Endothelial cell of umbilical vein (primary cell): ENCODE measurements around the gene MGLL. TPM values are rescaled to one million over a fixed set of nuclear protein-coding genes. Genes with fewer than 3 reads are reported as not detected.

ENCODE experiments used
- BruUV-seq: library from RNA; stranded (reverse); fragments of 400-500 nt; replicated peaks from 2 replicates; lab custom pipeline; 2021; lab: Mats Ljungman, UMichigan
- CTCF ChIA-PET: fragments of 300-600, 350-600 bp; sonication (Branson Sonifier 250); formaldehyde crosslinking; loops from one replicate; lab custom pipeline; 2021; ENCODE audit warnings: antibody characterized with exemption, inconsistent platforms; lab: Charles Lee
- POLR2A ChIA-PET: fragments of 300-600, 350-600 bp; sonication (Branson Sonifier 250); formaldehyde crosslinking; loops from one replicate; lab custom pipeline; 2021; ENCODE audit warnings: antibody characterized with exemption, inconsistent platforms; lab: Charles Lee
- DNase-seq: peaks from one replicate; pipeline ENCODE4 v3.0.0-alpha.2; 2011; ENCODE audit warnings: low read depth, low spot score
- FAIRE-seq: peaks from 2 replicates; lab custom pipeline; 2011; peaks lifted over from hg19 to GRCh38; lab: Jason Lieb, UNC
- H2AFZ ChIP-seq: 2 replicates; pipeline ENCODE4 v1.6.0; 2012; ENCODE audit warnings: low read depth, low read length, control low read depth, inconsistent platforms
- H3K27ac ChIP-seq: 2 replicates; pipeline ENCODE4 v1.5.1; 2011; ENCODE audit warnings: low read depth, mild to moderate bottlenecking, control low read depth, low read length, moderate library complexity; ENCODE audit not compliant: insufficient read depth
- H3K27me3 ChIP-seq, 2 experiments: 2 replicates each; pipeline versions ENCODE4 v1.6.0 to v1.6.1; 2011; ENCODE audit warnings: low read length in 2 of 2, mixed read lengths in 1 of 2; ENCODE audit not compliant: control insufficient read depth in 2 of 2, insufficient read depth in 2 of 2
- H3K36me3 ChIP-seq, 2 experiments: 2 replicates in 1 of 2; 3 replicates in 1 of 2; pipeline ENCODE4 v1.5.1; 2011; ENCODE audit warnings: low read length in 2 of 2, mild to moderate bottlenecking in 1 of 2, moderate library complexity in 1 of 2; ENCODE audit not compliant: control insufficient read depth in 2 of 2, insufficient read depth in 2 of 2; ENCODE audit errors: extremely low read depth in 1 of 2
- H3K4me1 ChIP-seq: 3 replicates; pipeline ENCODE4 v1.5.1; 2011; ENCODE audit warnings: mild to moderate bottlenecking, low read length; ENCODE audit not compliant: control insufficient read depth, insufficient read depth; ENCODE audit errors: extremely low read depth
- H3K4me2 ChIP-seq: 2 replicates; pipeline ENCODE4 v1.6.1; 2011; ENCODE audit warnings: low read length, control low read depth, mixed read lengths; ENCODE audit not compliant: insufficient read depth
- H3K4me3 ChIP-seq, 3 experiments: fragments of 200-600 bp in 1 of 3; sonication (generic), shearing (Covaris generic) in 1 of 3; replicated peaks in 1 of 3; 2 replicates each; pipeline ENCODE4 v1.5.1; 2011 to 2016; ENCODE audit warnings: control low read depth in 3 of 3, low read length in 3 of 3, mild to moderate bottlenecking in 2 of 3, inconsistent platforms in 1 of 3, low read depth in 1 of 3, moderate library complexity in 1 of 3; ENCODE audit not compliant: insufficient read depth in 1 of 3
- H3K79me2 ChIP-seq: 2 replicates; pipeline ENCODE4 v1.6.0; 2012; ENCODE audit warnings: low read length, inconsistent platforms; ENCODE audit not compliant: control insufficient read depth, insufficient read depth
- H3K9ac ChIP-seq: replicated peaks from 2 replicates; pipeline ENCODE3; 2011; ENCODE audit warnings: low read length, control low read depth; ENCODE audit not compliant: insufficient read depth; ENCODE audit errors: extremely low read depth
- H3K9me1 ChIP-seq: replicated peaks from 3 replicates; pipeline ENCODE4 v1.6.0; 2011; ENCODE audit warnings: mild to moderate bottlenecking, low read length; ENCODE audit not compliant: control insufficient read depth, insufficient read depth; ENCODE audit errors: extremely low read depth
- H3K9me3 ChIP-seq: replicated peaks from 2 replicates; pipeline ENCODE4 v1.5.1; 2012; ENCODE audit warnings: low read length, inconsistent platforms; ENCODE audit not compliant: control insufficient read depth, insufficient read depth
- H4K20me1 ChIP-seq: replicated peaks from 2 replicates; pipeline ENCODE3; 2011; ENCODE audit warnings: mild to moderate bottlenecking, low read length; ENCODE audit not compliant: control insufficient read depth, insufficient read depth; ENCODE audit errors: extremely low read depth
- EZH2 ChIP-seq: IDR thresholded peaks from 2 replicates; pipeline ENCODE4 v1.6.1; 2012; ENCODE audit warnings: borderline replicate concordance, low read depth, mild to moderate bottlenecking, moderate library complexity, low read length, inconsistent platforms; ENCODE audit not compliant: severe bottlenecking
- FOS ChIP-seq: IDR thresholded peaks from 2 replicates; pipeline ENCODE4 v1.6.1; 2011; ENCODE audit warnings: mild to moderate bottlenecking, low read length, moderate library complexity, borderline replicate concordance; ENCODE audit not compliant: insufficient read depth
- GATA2 ChIP-seq: IDR thresholded peaks from 2 replicates; pipeline ENCODE4 v1.7.0; 2011; ENCODE audit warnings: low read depth, mild to moderate bottlenecking, moderate library complexity, mixed read lengths, low read length; ENCODE audit not compliant: insufficient read length, insufficient read depth
- JUN ChIP-seq: IDR thresholded peaks from 2 replicates; pipeline ENCODE4 v1.6.1; 2011; ENCODE audit warnings: borderline replicate concordance, low read depth; ENCODE audit not compliant: insufficient read length, insufficient read depth
- MYC ChIP-seq: IDR thresholded peaks from one replicate; pipeline ENCODE4 v1.6.1; 2011; ENCODE audit warnings: mild to moderate bottlenecking, low read depth, low read length
- POLR2A ChIP-seq: IDR thresholded peaks from 2 replicates; pipeline ENCODE4 v1.6.1; 2012; ENCODE audit warnings: low read depth, mild to moderate bottlenecking, control low read depth, low read length
- POLR2AphosphoS5 ChIP-seq: IDR thresholded peaks from 2 replicates; pipeline ENCODE4 v1.6.1; 2012; ENCODE audit warnings: low read depth, mild to moderate bottlenecking, control low read depth, low read length, moderate library complexity; ENCODE audit not compliant: insufficient read depth
- dilution Hi-C: fragments of 300-500 bp; cut with MboI; formaldehyde crosslinking; loops from one replicate; pipeline ENCODE4 v1.15.0; 2019; ENCODE audit warnings: low sequenced_read_pairs; ENCODE audit not compliant: extremely low pct_ligation_motif_present
- intact Hi-C: fragments of 100-400 bp; cut with micrococcal nuclease; formaldehyde crosslinking; loops from one replicate; pipeline ENCODE4 v1.10.0; 2022
- polyA plus RNA-seq, 4 experiments: library from polyadenylated mRNA; depleted of rRNA in 3 of 4; stranded (reverse) in 3 of 4; unstranded in 1 of 4; fragments of >200 nt; gene quantifications; 2 replicates each; pipeline versions ENCODE4 v1.2.1 to v1.2.3, GENCODE V29; 2011 to 2012; ENCODE audit warnings: missing spikeins in 1 of 4
- total RNA-seq: library from RNA; stranded (reverse); gene quantifications from 2 replicates; pipeline ENCODE4 v1.2.3, GENCODE V29; 2021
- TF ChIP-seq, protein P1 (sequence below): IDR thresholded peaks from 2 replicates; pipeline ENCODE4 v1.6.1; 2011; ENCODE audit not compliant: insufficient read depth, insufficient read length
- TF ChIP-seq, protein P2 (sequence below), 2 donors: IDR thresholded peaks; 1 replicate in 1 of 2; 2 replicates in 1 of 2; pipeline ENCODE4 v1.5.1; 2011; ENCODE audit warnings: low read length in 2 of 2, mild to moderate bottlenecking in 2 of 2, moderate library complexity in 2 of 2, control low read depth in 1 of 2, inconsistent platforms in 1 of 2, low read depth in 1 of 2; ENCODE audit not compliant: insufficient read depth in 1 of 2; ENCODE audit errors: extremely low read depth in 1 of 2

MGLL gene
- total and polyA plus RNA-seq, 2 donors (not counting 3 experiments of a cell fraction or from before 2014, with no cell fraction given): 30.7 to 60.2 TPM

DNA sequence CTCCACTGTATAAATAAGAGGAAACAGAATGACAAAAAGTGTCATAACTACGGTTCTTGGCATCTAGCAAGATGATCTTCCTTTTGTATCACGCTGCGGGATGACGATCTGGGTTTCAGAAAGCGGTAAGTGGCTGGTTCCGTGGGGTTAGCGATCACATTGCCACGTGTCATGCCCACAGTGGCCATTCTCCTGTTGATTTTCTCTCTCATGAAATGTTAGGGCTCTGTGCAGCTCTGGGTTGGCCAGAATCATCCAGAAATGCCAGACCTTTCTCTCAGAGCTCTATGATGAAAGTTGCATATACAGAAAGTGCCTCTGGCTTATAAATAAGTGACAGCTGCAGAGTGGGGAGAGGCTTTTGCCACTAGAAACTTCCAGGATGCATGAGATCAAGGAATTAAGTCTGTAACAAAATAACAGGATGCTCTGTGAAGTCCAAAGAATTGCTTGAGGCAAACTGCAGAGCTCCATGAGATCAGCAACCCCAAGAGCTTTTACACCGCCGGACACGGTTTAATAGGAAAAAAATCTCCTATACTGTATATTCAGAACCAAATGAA lies 78.0 kb downstream of the MGLL start:
- TF ChIP-seq POLR2A (no peak), JUN (no peak), GATA2 (no peak), EZH2 (no peak), FOS (no peak), MYC (no peak), POLR2AphosphoS5 (no peak)
- TF ChIP-seq, protein P1, sequence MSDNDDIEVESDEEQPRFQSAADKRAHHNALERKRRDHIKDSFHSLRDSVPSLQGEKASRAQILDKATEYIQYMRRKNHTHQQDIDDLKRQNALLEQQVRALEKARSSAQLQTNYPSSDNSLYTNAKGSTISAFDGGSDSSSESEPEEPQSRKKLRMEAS: no peak
- TF ChIP-seq, protein P2, sequence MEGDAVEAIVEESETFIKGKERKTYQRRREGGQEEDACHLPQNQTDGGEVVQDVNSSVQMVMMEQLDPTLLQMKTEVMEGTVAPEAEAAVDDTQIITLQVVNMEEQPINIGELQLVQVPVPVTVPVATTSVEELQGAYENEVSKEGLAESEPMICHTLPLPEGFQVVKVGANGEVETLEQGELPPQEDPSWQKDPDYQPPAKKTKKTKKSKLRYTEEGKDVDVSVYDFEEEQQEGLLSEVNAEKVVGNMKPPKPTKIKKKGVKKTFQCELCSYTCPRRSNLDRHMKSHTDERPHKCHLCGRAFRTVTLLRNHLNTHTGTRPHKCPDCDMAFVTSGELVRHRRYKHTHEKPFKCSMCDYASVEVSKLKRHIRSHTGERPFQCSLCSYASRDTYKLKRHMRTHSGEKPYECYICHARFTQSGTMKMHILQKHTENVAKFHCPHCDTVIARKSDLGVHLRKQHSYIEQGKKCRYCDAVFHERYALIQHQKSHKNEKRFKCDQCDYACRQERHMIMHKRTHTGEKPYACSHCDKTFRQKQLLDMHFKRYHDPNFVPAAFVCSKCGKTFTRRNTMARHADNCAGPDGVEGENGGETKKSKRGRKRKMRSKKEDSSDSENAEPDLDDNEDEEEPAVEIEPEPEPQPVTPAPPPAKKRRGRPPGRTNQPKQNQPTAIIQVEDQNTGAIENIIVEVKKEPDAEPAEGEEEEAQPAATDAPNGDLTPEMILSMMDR (IDR thresholded peaks at IDR 0.05; ENCODE audit: extremely low read depth in 1 of 2, insufficient read depth in 1 of 2, low read depth in 1 of 2, low read length in 2 of 2): no peak
- Histone ChIP-seq H3K9me1 (no peaks in the 10 kb centered on the region), H4K20me1 (no peaks in the 10 kb centered on the region), H3K9ac (no peak overlapping the region), H3K27me3 (no peaks in the 10 kb centered on the region), H3K4me1 (peaks cover 26% of the 10 kb centered on the region), H3K4me2 (no peak overlapping the region), H3K79me2 (no peaks in the 10 kb centered on the region), H2AFZ (no peak overlapping the region), H3K9me3 (no peaks in the 10 kb centered on the region), H3K36me3 (no peaks in the 10 kb centered on the region), H3K4me3 (no peak overlapping the region), H3K27ac (no peak overlapping the region)
- POLR2A ChIA-PET: no interaction called here
- DNase-seq (no peak), FAIRE-seq (no peak)
- no TSS peak for BruUV-seq
- dilution Hi-C loops (no loop called here), intact Hi-C loops (no loop called here)
- CTCF ChIA-PET: no interaction called here
